ENCODE data around the gene ASPHD1. TPM values are rescaled to one million over a fixed set of nuclear protein-coding genes. Genes with fewer than 3 reads are reported as not detected.
"Not testable (repeated sequence)": the region's sequence is repeated elsewhere in the genome, so short reads cannot be mapped to it uniquely, and the experiment has no call there.

The ASPHD1 gene
- total RNA-seq, 1 experiment from 2014 or later = 24.4 TPM

GRCh38 chr16:29869067-29869466 lies 31.2 kb upstream of the ASPHD1 start:
- not testable (repeated sequence) for DNase-seq; H3K27me3 ChIP-seq (ENCODE audit: control insufficient read depth, insufficient read depth, low read length); H3K36me3 ChIP-seq (replicated peaks; ENCODE audit: control insufficient read depth, insufficient read depth, low read length); H3K4me3 ChIP-seq (ENCODE audit: insufficient read depth, low read depth, low read length)

GRCh38 chr16:29871822-29872546 lies 28.3 kb upstream of the ASPHD1 start:
- H3K36me3 ChIP-seq (replicated peaks; ENCODE audit: control insufficient read depth, insufficient read depth, low read length) = no peaks in the 10 kb centered on the region; the same call in 1 of the 2 replicates
- peaks cover 6% of the 10 kb centered on the region; the same call in 1 of the 2 replicates for H3K27me3 ChIP-seq (ENCODE audit: control insufficient read depth, insufficient read depth, low read length)
- no peak for DNase-seq
- H3K4me3 ChIP-seq (ENCODE audit: insufficient read depth, low read depth, low read length) = no peak overlapping the region

- Histone ChIP-seq H3K36me3 (replicated peaks; ENCODE audit: control insufficient read depth, insufficient read depth, low read length) (no peaks in the 10 kb centered on the region; the same call in 1 of the 2 replicates), H3K27me3 (ENCODE audit: control insufficient read depth, insufficient read depth, low read length) (peaks cover 7% of the 10 kb centered on the region; the same call in 1 of the 2 replicates)
Observed at GRCh38 chr16:29873319-29873718, 27.0 kb upstream of the ASPHD1 start.

GRCh38 chr16:29875206-29875605 lies 25.1 kb upstream of the ASPHD1 start:
- DNase-seq = no peak
- peaks cover 7% of the 10 kb centered on the region; the same call in 1 of the 2 replicates for H3K27me3 ChIP-seq (ENCODE audit: control insufficient read depth, insufficient read depth, low read length)
- H3K4me3 ChIP-seq (ENCODE audit: insufficient read depth, low read depth, low read length) = no peak overlapping the region
- peaks cover 2% of the 10 kb centered on the region for H3K36me3 ChIP-seq (replicated peaks; ENCODE audit: control insufficient read depth, insufficient read depth, low read length)

More at GRCh38 chr16:29873319-29873718, 27.0 kb upstream of the ASPHD1 start:
- H3K4me3 ChIP-seq (ENCODE audit: insufficient read depth, low read depth, low read length) = no peak overlapping the region
- DNase-seq = no peak

- DNase-seq = peak; percentile 92
- peaks cover 7% of the 10 kb centered on the region; the same call in 1 of the 2 replicates for H3K27me3 ChIP-seq (ENCODE audit: control insufficient read depth, insufficient read depth, low read length)
- H3K4me3 ChIP-seq (ENCODE audit: insufficient read depth, low read depth, low read length) = peak overlapping the region; percentile 58
- H3K36me3 ChIP-seq (replicated peaks; ENCODE audit: control insufficient read depth, insufficient read depth, low read length) = peaks cover 2% of the 10 kb centered on the region
Observed at GRCh38 chr16:29876217-29876593, 24.1 kb upstream of the ASPHD1 start.

- H3K4me3 ChIP-seq (ENCODE audit: insufficient read depth, low read depth, low read length) = peak overlapping the region; percentile 58
- H3K27me3 ChIP-seq (ENCODE audit: control insufficient read depth, insufficient read depth, low read length) = peaks cover 7% of the 10 kb centered on the region; the same call in 1 of the 2 replicates
- peak; percentile 91 for DNase-seq
- peaks cover 2% of the 10 kb centered on the region for H3K36me3 ChIP-seq (replicated peaks; ENCODE audit: control insufficient read depth, insufficient read depth, low read length)
Observed at GRCh38 chr16:29876594-29877249, 23.6 kb upstream of the ASPHD1 start.

- Histone ChIP-seq H3K27me3 (ENCODE audit: control insufficient read depth, insufficient read depth, low read length) (peaks cover 7% of the 10 kb centered on the region; the same call in 1 of the 2 replicates), H3K4me3 (ENCODE audit: insufficient read depth, low read depth, low read length) (peak overlapping the region; percentile 58), H3K36me3 (replicated peaks; ENCODE audit: control insufficient read depth, insufficient read depth, low read length) (peaks cover 2% of the 10 kb centered on the region)
- peak; percentile 98 for DNase-seq
Observed at GRCh38 chr16:29877266-29877961, 22.9 kb upstream of the ASPHD1 start.

- Histone ChIP-seq H3K4me3 (ENCODE audit: insufficient read depth, low read depth, low read length) (no peak overlapping the region), H3K27me3 (ENCODE audit: control insufficient read depth, insufficient read depth, low read length) (peaks cover 7% of the 10 kb centered on the region; the same call in 1 of the 2 replicates), H3K36me3 (replicated peaks; ENCODE audit: control insufficient read depth, insufficient read depth, low read length) (peaks cover 2% of the 10 kb centered on the region; the same call in 1 of the 2 replicates)
- DNase-seq = no peak
Observed at GRCh38 chr16:29878172-29878571, 22.1 kb upstream of the ASPHD1 start.

- Histone ChIP-seq H3K36me3 (replicated peaks; ENCODE audit: control insufficient read depth, insufficient read depth, low read length) (peaks cover 2% of the 10 kb centered on the region; the same call in 1 of the 2 replicates), H3K4me3 (ENCODE audit: insufficient read depth, low read depth, low read length) (no peak overlapping the region), H3K27me3 (ENCODE audit: control insufficient read depth, insufficient read depth, low read length) (peaks cover 7% of the 10 kb centered on the region; the same call in 1 of the 2 replicates)
- no peak for DNase-seq
Observed at GRCh38 chr16:29881050-29881449, 19.2 kb upstream of the ASPHD1 start.

- H3K4me3 ChIP-seq (ENCODE audit: insufficient read depth, low read depth, low read length) = no peak overlapping the region
- DNase-seq = peak; percentile 49
- H3K27me3 ChIP-seq (ENCODE audit: control insufficient read depth, insufficient read depth, low read length) = no peaks in the 10 kb centered on the region
- peaks cover 2% of the 10 kb centered on the region; the same call in 1 of the 2 replicates for H3K36me3 ChIP-seq (replicated peaks; ENCODE audit: control insufficient read depth, insufficient read depth, low read length)
Observed at GRCh38 chr16:29883987-29884386, 16.3 kb upstream of the ASPHD1 start.

GRCh38 chr16:29889372-29889771 lies 10.9 kb upstream of the ASPHD1 start:
- H3K27me3 ChIP-seq (ENCODE audit: control insufficient read depth, insufficient read depth, low read length); DNase-seq; H3K4me3 ChIP-seq (ENCODE audit: insufficient read depth, low read depth, low read length); H3K36me3 ChIP-seq (replicated peaks; ENCODE audit: control insufficient read depth, insufficient read depth, low read length): not testable (repeated sequence)

- H3K27me3 ChIP-seq (ENCODE audit: control insufficient read depth, insufficient read depth, low read length) = no peaks in the 10 kb centered on the region
- H3K36me3 ChIP-seq (replicated peaks; ENCODE audit: control insufficient read depth, insufficient read depth, low read length) = peaks cover 1% of the 10 kb centered on the region
- no peak overlapping the region for H3K4me3 ChIP-seq (ENCODE audit: insufficient read depth, low read depth, low read length)
- no peak for DNase-seq
Observed at GRCh38 chr16:29891525-29892457, 8.5 kb upstream of the ASPHD1 start.

GRCh38 chr16:29892458-29892813 lies 7.9 kb upstream of the ASPHD1 start:
- Histone ChIP-seq H3K27me3 (ENCODE audit: control insufficient read depth, insufficient read depth, low read length) (no peaks in the 10 kb centered on the region), H3K4me3 (ENCODE audit: insufficient read depth, low read depth, low read length) (no peak overlapping the region), H3K36me3 (replicated peaks; ENCODE audit: control insufficient read depth, insufficient read depth, low read length) (peaks cover 1% of the 10 kb centered on the region)
- no peak for DNase-seq

GRCh38 chr16:29893553-29893952 lies 6.7 kb upstream of the ASPHD1 start:
- peaks cover 1% of the 10 kb centered on the region for H3K36me3 ChIP-seq (replicated peaks; ENCODE audit: control insufficient read depth, insufficient read depth, low read length)
- no peaks in the 10 kb centered on the region for H3K27me3 ChIP-seq (ENCODE audit: control insufficient read depth, insufficient read depth, low read length)
- no peak for DNase-seq
- no peak overlapping the region for H3K4me3 ChIP-seq (ENCODE audit: insufficient read depth, low read depth, low read length)

Data from H7 (cell line).